Ectodermal cell (in vitro differentiated cells): ENCODE measurements around the gene CREBBP. TPM values are rescaled to one million over a fixed set of nuclear protein-coding genes. Genes with fewer than 3 reads are reported as not detected.
"Not testable (repeated sequence)": the region's sequence is repeated elsewhere in the genome, so short reads cannot be mapped to it uniquely, and the experiment has no call there.

Source experiments
- H3K27ac ChIP-seq: 2 replicates; pipeline ENCODE4 v1.7.0; 2013; ENCODE audit warnings: mild to moderate bottlenecking, low read depth, low read length; ENCODE audit not compliant: insufficient read depth, poor library complexity, severe bottlenecking
- H3K27me3 ChIP-seq: 2 replicates; pipeline ENCODE4 v1.7.0; 2013; ENCODE audit warnings: mild to moderate bottlenecking, low read length; ENCODE audit not compliant: insufficient read depth, control insufficient read depth, poor library complexity, severe bottlenecking
- H3K36me3 ChIP-seq: one replicate; pipeline ENCODE4 v1.7.0; 2013; ENCODE audit warnings: low read length; ENCODE audit not compliant: control insufficient read depth, insufficient read depth
- H3K4me1 ChIP-seq: one replicate; pipeline ENCODE4 v1.7.0; 2013; ENCODE audit warnings: low read length; ENCODE audit not compliant: control insufficient read depth, insufficient read depth
- H3K4me3 ChIP-seq: 2 replicates; pipeline ENCODE4 v1.7.0; 2013; ENCODE audit warnings: low read depth, low read length, control low read depth; ENCODE audit not compliant: insufficient read depth
- H3K9me3 ChIP-seq: 2 replicates; pipeline ENCODE4 v1.7.0; 2013; ENCODE audit warnings: mild to moderate bottlenecking, low read length, moderate library complexity; ENCODE audit not compliant: control insufficient read depth
- WGBS, 2 experiments: methylation state at CpG; one replicate each; pipeline ENCODE4 v1.1.7; 2013; ENCODE audit warnings: missing lambda C conversion rate in 2 of 2; 5-methylcytosine and 5-hydroxymethylcytosine counted together
- polyA plus RNA-seq, 4 experiments: library from polyadenylated mRNA; stranded (reverse); fragments of 50-300 nt; gene quantifications; one replicate each; pipeline ENCODE4 v1.2.3, GENCODE V29; 2013

The CREBBP gene
- polyA plus RNA-seq (2013, experiment 1 of 4) = 58.1 TPM
- 66.7 TPM for polyA plus RNA-seq (2013, experiment 2 of 4)
- 39.6 TPM for polyA plus RNA-seq (2013, experiment 3 of 4)
- 47.1 TPM for polyA plus RNA-seq (2013, experiment 4 of 4)

DNA sequence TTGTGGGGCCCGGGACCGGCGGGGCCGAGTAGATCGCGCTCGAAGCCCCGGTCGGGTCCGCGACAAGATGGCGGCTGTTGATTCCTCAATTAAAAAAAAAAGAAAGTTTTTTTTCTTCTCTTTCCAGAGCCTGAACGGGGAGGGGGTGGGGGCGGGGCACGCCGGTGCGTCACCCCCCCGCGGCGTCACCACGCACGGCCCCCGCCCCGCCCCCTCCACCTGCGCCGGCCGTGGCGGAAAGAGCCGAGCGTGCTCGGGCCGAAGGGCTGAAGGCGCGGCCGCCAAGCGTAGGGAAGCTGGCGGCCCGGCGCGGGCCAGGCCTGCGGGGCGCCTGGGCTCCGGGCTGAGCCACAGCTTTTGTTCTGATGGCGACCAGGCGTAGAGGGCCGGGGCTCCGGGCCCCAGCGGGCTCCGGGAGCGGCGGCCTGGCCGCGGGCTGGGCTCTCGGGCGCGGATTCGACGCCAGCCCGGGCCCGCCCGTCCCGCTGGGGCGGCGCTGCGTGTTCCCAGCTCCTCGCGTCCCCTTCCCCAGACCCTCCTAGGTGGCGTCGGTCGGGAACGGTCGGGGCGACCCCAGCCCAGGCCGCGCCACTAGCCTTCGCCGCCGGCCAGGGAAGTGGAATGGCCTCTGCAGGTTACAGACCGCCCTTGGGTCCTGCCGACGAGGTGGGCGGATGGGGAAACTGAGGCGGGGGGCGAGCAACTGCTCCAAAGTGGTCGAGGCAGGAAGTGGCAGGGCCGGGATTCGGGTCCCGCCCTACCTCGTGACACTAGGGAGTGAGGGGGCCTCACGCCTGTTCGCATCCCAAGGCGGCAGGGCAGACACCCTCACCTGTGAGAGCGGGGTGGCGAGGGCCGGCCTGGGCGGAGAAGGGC is at the start of gene CREBBP:
Gene CREBBP (minus strand): TSS at position 91 of the 876 bp plus-strand sequence. CDS start 797 bp downstream, outside the sequence.
- Histone ChIP-seq H3K4me1 (no peaks in the 10 kb centered on the region), H3K27me3 (no peaks in the 10 kb centered on the region), H3K27ac (peak within 1 kb of the TSS; percentile 74), H3K36me3 (no peaks in the 10 kb centered on the region), H3K9me3 (no peaks in the 10 kb centered on the region), H3K4me3 (peak within 1 kb of the TSS; percentile 75)
- WGBS, 2 experiments = 9 to 10% methylated on average over 96 of the region's 96 CpGs

DNA sequence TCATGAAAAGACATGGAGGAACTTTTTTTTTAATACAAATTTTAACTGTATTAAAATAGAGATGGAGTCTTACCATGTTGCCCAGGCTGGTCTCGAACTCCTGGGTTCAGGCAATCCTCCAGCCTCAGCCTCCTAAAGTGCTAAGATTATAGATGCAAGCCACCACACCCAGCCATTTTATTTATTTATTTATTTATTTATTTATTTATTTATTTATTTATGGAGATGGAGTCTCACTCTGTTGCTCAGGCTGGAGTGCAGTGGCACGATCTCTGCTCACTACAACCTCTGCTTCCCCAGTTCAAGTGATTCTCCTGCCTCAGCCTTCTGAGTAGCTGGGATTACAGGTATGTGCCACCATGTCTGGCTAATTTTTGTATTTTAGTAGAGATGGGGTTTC is 46.6 kb upstream of the CREBBP start:
- not testable (repeated sequence) for H3K4me1 ChIP-seq, H3K36me3 ChIP-seq, H3K4me3 ChIP-seq, H3K27ac ChIP-seq, H3K27me3 ChIP-seq, H3K9me3 ChIP-seq
- 87 to 97% methylated on average over 1 to 2 of the region's 2 CpGs for WGBS, 2 experiments

DNA sequence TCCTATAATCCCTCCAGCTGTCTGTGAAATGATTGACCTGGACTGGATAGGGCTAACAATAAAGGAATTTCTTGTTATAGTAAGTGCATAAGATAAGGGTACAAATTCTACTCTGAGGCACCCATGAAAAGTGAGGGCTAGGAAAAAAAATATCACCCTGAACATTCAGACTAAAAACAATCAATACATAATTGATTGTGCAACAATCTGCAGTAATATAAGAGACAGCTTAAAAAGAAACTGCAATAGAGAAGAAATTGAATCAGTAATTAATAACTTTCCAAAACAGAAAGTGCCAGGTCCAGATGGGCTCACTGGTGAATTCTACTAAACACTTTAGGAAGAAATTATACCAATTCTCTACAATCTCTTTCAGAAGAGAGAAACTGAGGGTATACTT is 44.2 kb upstream of the CREBBP start:
- H3K4me1 ChIP-seq = no peaks in the 10 kb centered on the region
- no peaks in the 10 kb centered on the region for H3K36me3 ChIP-seq
- H3K9me3 ChIP-seq = no peaks in the 10 kb centered on the region
- H3K27me3 ChIP-seq = no peaks in the 10 kb centered on the region
- no peak overlapping the region for H3K27ac ChIP-seq
- H3K4me3 ChIP-seq = no peak overlapping the region

DNA sequence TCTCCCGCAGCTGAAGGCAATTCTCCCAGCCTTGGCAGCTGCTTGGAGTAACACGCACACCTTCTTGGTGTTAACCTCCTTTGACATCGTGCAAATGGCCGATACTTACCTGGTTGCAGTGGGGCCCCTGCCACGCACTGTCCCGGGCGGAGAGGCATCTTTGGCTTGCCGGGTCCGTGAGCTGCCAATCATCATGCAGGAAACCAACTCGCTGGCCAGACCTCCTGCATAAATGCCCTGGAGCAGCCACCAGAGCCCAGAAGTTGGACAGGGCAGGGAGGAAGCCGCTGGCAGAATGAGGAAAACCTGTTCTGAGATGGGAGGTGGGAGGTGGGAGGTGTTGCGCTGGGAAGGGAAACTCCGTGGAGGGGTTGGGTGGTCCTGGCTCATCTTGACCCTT is 41.7 kb upstream of the CREBBP start:
- H3K36me3 ChIP-seq = no peaks in the 10 kb centered on the region
- peaks cover 2% of the 10 kb centered on the region for H3K9me3 ChIP-seq
- no peaks in the 10 kb centered on the region for H3K27me3 ChIP-seq
- no peak overlapping the region for H3K4me3 ChIP-seq
- no peaks in the 10 kb centered on the region for H3K4me1 ChIP-seq
- H3K27ac ChIP-seq = no peak overlapping the region
- WGBS, 2 experiments = 77 to 78% methylated on average over 13 of the region's 13 CpGs

DNA sequence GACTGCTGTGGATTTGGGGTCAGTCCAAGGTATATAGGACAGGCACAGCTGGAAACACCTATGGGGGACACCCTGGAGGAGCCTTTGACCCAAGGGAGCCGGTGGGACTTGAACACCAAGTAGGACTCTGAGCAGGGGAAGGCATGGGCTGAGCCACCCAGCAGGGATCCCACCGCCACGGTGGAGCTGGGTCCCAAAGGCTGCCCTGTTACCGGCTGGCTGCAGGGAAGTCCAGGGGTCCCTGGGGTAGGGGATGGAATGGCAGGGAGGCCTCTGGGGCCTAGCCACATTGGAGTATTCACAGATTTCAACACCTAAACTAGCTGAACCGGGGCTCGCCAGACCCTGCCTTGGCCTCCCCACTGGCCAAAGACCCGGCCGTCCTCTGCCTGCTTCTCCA is 39.7 kb upstream of the CREBBP start:
- Histone ChIP-seq H3K27ac (no peak overlapping the region), H3K36me3 (no peaks in the 10 kb centered on the region), H3K4me1 (no peaks in the 10 kb centered on the region), H3K9me3 (peaks cover 2% of the 10 kb centered on the region), H3K27me3 (no peaks in the 10 kb centered on the region), H3K4me3 (no peak overlapping the region)
- 81 to 82% methylated on average over 8 of the region's 8 CpGs for WGBS, 2 experiments

DNA sequence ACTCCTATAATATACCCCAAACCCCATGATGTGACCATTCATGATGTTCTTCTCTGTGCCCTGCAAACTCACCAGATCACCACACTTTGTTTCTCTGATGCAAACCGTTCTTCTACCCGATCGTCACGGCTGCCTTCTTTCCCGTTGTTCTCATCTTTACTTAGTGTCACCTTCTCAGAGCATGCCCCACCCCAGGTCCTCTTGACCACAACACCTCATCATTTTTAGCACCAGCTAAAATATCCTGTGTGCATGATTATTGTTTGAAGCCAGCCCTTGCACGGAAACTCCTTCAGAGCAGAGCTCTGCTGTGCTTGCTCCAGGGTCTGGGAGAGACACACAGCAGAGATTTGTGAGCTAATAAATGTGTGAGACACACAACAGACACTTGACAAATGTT is 38.9 kb upstream of the CREBBP start:
- Histone ChIP-seq H3K27ac (no peak overlapping the region), H3K4me3 (no peak overlapping the region), H3K4me1 (no peaks in the 10 kb centered on the region), H3K27me3 (no peaks in the 10 kb centered on the region), H3K9me3 (peaks cover 2% of the 10 kb centered on the region), H3K36me3 (no peaks in the 10 kb centered on the region)
- WGBS, 2 experiments = 78% methylated on average over 6 of the region's 6 CpGs

DNA sequence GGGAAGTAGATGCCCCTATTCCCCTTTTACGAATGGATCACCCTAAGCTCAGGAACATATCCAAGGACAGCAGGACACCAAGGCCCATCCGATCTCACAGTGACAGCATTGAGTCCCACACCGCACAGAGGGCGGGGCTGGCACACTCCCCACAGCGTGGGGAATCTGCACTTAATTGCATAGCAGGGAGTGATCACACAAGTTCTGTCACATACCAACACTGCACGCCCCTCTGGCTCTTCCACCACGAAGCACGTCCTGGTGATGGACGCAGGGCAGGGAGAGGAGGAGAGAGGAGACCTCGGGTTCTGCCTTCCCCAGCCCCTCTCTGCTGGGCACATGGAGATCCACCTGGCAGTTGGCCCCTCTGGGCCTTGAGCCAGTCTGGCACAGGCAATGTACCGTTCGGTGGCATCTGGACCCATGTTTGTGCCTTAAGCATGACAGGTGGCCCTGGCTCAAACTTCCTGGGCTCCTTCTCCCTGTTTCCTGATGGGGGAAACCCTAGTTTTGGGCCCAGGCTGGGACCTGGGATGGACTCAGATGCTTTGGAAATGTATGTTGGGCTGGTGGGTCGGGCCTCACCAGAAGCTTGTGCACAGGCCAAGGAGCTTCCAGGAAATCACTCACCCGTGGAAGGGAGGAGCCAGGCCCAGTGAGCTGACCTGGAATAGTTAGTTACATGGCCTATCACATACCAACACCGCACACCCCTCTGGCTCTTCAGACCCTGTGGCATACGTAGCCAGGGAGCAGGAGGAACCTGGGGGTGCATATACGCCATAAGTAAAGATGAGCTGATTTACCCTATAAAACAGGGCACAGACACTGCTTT is 35.1 kb upstream of the CREBBP start:
- H3K27ac ChIP-seq = no peak overlapping the region
- 92 to 93% methylated on average over 17 of the region's 17 CpGs for WGBS, 2 experiments
- H3K4me3 ChIP-seq = no peak overlapping the region

DNA sequence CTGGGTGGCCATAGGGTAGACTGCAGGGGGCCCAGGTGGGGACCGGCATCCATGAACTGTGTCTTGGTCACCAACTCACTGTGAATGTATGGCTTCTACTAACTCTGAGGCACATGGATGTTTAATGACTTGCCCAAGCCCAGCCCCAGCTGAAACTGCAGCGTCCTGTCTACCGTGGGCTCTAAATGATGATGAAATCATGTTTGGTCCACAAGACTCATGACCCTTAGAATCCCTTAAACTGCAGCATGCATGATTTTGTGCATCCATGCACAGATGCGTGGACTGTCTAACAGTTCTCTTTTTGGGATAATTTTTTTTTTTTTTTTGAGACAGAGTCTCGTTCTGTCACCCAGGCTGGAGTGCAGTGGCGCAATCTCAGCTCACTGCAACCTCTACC is 32.4 kb upstream of the CREBBP start:
- H3K9me3 ChIP-seq = no peaks in the 10 kb centered on the region
- H3K27ac ChIP-seq = no peak overlapping the region
- H3K4me1 ChIP-seq = no peaks in the 10 kb centered on the region
- no peaks in the 10 kb centered on the region for H3K27me3 ChIP-seq
- no peak overlapping the region for H3K4me3 ChIP-seq
- WGBS, 2 experiments = 90 to 94% methylated on average over 6 of the region's 6 CpGs
- no peaks in the 10 kb centered on the region for H3K36me3 ChIP-seq

More for the DNA sequence above, 35.1 kb upstream of the CREBBP start:
- no peaks in the 10 kb centered on the region for H3K27me3 ChIP-seq
- no peaks in the 10 kb centered on the region for H3K4me1 ChIP-seq
- no peaks in the 10 kb centered on the region for H3K36me3 ChIP-seq
- peaks cover 2% of the 10 kb centered on the region for H3K9me3 ChIP-seq

DNA sequence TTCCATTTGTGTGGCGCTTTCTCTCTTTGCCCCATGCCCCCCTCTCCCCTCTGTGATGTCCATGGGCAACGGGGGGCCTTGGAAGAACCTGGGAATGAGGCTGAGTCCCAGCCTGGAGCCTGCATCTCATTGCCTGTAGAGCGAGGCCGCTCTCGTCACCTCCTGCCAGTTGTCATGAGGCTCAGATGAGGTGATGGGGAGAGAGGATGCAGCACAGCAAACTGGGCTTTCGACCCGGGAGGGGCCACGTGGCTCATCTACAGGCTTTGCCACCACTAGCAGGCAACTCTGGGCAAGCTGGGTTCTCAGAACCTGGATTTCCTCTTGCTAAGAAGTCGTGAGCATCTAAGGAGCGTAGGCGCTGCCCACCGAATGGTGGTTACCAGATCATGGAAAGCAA is 31.9 kb upstream of the CREBBP start:
- H3K27ac ChIP-seq = no peak overlapping the region
- WGBS, 2 experiments = 93 to 95% methylated on average over 12 of the region's 12 CpGs
- H3K4me1 ChIP-seq = no peaks in the 10 kb centered on the region
- no peak overlapping the region for H3K4me3 ChIP-seq
- H3K27me3 ChIP-seq = no peaks in the 10 kb centered on the region
- H3K36me3 ChIP-seq = no peaks in the 10 kb centered on the region
- H3K9me3 ChIP-seq = no peaks in the 10 kb centered on the region

DNA sequence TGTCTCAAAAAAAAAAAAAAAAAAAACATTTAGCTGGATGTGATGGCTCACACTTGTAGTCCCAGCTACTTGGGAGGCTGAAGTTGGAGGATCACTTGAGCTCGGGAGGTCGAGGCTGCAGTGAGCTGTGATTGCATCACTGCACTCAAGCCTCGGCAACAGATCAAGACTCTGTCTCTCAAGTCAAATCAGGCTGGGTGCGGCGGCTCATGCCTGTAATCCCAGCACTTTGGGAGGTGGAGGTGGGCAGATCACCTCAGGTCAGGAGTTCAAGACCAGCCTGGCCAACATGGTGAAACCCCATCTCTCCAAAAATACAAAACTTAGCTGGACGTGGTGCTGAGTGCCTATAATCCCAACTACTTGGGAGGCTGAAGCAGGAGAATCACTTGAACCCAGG is 31.2 kb upstream of the CREBBP start:
- not testable (repeated sequence) for H3K9me3 ChIP-seq, H3K36me3 ChIP-seq, H3K4me3 ChIP-seq, H3K27me3 ChIP-seq, H3K4me1 ChIP-seq, H3K27ac ChIP-seq
- WGBS, 2 experiments = 92 to 93% methylated on average over 6 of the region's 6 CpGs
